SH-SY5Y (cell line): ENCODE results near the gene SLC45A1.

Experiments used
- GATA2 ChIP-seq: IDR thresholded peaks from 2 replicates; pipeline ENCODE4 v1.6.1; 2011; ENCODE audit warnings: mild to moderate bottlenecking, low read depth, low read length
- GATA3 ChIP-seq: IDR thresholded peaks from 2 replicates; pipeline ENCODE4 v1.6.1; 2011; ENCODE audit warnings: low read depth, mild to moderate bottlenecking, low read length, moderate library complexity

DNA sequence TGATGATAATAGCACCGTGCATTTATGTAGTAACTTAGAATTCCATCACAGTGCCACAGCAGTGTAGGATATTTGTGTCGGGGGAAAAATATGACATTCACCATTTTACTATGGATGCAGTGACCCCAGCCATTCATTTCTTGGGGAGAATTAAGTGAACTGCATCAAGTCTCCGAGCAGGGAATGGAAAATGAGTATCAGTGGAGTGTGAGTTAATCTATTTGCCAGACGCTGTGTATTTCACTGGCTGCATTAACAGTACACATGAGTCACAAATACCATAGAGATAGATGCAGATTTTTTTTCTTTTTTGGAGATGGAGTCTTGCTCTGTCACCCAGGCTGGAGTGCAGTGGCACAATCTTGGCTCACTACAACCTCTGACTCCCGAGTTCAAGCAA lies 33.8 kb upstream of the SLC45A1 start:
- TF ChIP-seq GATA3 (no peak), GATA2 (no peak)
